Progenitor cell of endocrine pancreas (in vitro differentiated cells): Measurements from ENCODE around the gene ACTA2. TPM values are rescaled to one million over a fixed set of nuclear protein-coding genes. Genes with fewer than 3 reads are reported as not detected.

ENCODE experiments used
- DNase-seq: peaks from one replicate; pipeline ENCODE4 v3.0.0; 2021; ENCODE audit warnings: low spot score; ENCODE audit not compliant: unreplicated experiment
- H3K27ac Mint-ChIP-seq: 2 replicates; pipeline ENCODE4 v1.8.0; 2021; ENCODE audit warnings: mild to moderate bottlenecking, moderate library complexity, mixed read lengths
- H3K27me3 Mint-ChIP-seq: 2 replicates; pipeline ENCODE4 v1.8.0; 2021; ENCODE audit warnings: mixed read lengths
- H3K36me3 Mint-ChIP-seq: 2 replicates; pipeline ENCODE4 v1.8.0; 2022; ENCODE audit warnings: mixed read lengths; ENCODE audit not compliant: insufficient read depth
- H3K4me1 Mint-ChIP-seq: 2 replicates; pipeline ENCODE4 v1.8.0; 2021; ENCODE audit warnings: low read depth, mixed read lengths
- H3K4me3 Mint-ChIP-seq: 2 replicates; pipeline ENCODE4 v1.8.0; 2021; ENCODE audit warnings: low read depth, mild to moderate bottlenecking, moderate library complexity, mixed read lengths
- H3K9me3 Mint-ChIP-seq: 2 replicates; pipeline ENCODE4 v1.8.0; 2021; ENCODE audit warnings: low read depth, mixed read lengths
- total RNA-seq: library from RNA; stranded (reverse); gene quantifications from 2 replicates; pipeline ENCODE4 v1.2.1, GENCODE V29; 2021
- TF ChIP-seq, protein P1 (sequence below): fragments of 200-600 bp; sonication (generic); IDR thresholded peaks from one replicate; pipeline ENCODE4 v1.5.0; 2021; ENCODE audit warnings: antibody characterized with exemption, mild to moderate bottlenecking; ENCODE audit not compliant: unreplicated experiment

The ACTA2 gene
- total RNA-seq, 1 donor from 2014 or later, result 4.1 TPM

DNA sequence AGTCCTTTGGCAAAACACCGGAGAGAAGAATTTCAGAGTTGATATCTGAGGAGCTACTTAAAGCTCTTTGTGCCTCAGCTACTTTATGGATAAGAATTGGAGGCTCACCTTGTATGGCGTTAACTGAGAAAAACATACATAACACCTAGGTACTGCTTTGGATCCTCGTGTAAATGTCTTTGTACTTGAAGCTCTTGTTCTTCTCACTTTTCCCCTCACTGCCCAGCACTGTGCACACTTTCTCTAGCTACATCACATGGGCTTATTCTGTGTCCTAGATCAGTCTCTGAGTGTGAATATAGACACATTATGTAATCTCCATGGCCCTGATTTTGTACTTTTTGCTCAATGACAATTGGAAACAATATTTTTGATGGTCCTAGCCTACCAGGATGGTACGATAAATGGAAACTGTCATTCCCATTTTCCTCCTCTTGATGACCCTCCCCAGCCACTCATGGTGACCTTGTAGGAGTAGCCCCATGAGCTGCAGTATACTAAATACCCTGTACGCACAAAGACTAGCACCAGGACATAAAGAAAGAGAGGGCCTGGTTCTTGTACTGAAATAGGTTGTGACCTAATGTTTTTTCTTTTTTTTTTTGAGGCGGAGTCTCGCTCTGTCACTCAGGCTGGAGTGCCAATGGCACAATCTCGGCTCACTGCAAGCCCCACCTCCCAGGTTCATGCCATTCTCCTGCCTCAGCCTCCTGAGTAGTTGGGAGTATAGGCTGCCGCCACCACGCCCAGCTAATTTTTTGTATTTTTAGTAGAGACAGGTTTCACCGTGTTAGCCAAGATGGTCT lies 50.4 kb downstream of the ACTA2 start:
- H3K4me3 Mint-ChIP-seq, result no peak overlapping the region
- TF ChIP-seq, protein P1, sequence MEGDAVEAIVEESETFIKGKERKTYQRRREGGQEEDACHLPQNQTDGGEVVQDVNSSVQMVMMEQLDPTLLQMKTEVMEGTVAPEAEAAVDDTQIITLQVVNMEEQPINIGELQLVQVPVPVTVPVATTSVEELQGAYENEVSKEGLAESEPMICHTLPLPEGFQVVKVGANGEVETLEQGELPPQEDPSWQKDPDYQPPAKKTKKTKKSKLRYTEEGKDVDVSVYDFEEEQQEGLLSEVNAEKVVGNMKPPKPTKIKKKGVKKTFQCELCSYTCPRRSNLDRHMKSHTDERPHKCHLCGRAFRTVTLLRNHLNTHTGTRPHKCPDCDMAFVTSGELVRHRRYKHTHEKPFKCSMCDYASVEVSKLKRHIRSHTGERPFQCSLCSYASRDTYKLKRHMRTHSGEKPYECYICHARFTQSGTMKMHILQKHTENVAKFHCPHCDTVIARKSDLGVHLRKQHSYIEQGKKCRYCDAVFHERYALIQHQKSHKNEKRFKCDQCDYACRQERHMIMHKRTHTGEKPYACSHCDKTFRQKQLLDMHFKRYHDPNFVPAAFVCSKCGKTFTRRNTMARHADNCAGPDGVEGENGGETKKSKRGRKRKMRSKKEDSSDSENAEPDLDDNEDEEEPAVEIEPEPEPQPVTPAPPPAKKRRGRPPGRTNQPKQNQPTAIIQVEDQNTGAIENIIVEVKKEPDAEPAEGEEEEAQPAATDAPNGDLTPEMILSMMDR, result no peak

DNA sequence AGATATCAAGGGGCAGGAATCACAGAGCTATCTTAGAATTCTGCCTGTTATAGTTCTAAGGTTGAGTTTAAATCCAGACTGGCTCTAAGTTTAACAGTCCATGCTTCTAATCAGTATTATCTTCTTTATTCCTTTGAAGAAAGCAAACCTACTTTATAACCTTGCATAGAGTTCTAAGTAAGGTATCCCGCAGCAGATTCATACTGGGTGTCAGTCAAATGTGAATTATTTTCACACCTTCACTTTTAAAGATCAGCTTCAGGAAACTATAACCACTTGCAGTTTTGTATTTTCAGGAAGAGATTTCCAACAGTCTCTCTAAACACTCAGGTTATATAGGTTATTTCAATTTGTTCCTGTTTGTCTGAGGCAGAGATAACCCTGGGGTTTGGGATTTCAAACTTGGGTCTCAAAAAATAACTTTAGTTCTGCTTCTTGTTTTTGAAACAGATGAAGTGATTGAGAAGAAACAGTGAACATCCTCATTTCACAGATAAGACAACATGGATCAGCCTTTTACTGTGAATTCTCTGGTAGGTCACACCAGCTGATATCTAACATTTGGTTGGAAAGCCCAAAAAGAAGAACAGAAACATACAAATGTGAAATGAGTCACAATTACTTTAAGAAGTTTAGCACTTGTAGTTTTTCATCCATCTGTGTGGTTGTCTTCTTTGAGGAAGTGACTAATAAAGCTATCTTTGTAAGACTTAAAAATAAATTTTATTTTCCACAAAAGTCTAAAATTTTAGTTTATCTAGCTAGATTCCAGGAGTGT lies 51.2 kb downstream of the ACTA2 start:
- Mint-ChIP-seq H3K4me1 (peaks cover 17% of the 10 kb centered on the region), H3K4me3 (no peak overlapping the region), H3K36me3 (no peaks in the 10 kb centered on the region), H3K9me3 (no peaks in the 10 kb centered on the region), H3K27ac (no peak overlapping the region), H3K27me3 (peaks cover 3% of the 10 kb centered on the region)
- no peak for DNase-seq
- TF ChIP-seq, protein P1, result no peak

More for the DNA sequence above, 50.4 kb downstream of the ACTA2 start:
- Mint-ChIP-seq H3K27ac (peak overlapping the region; percentile 11), H3K27me3 (peaks cover 3% of the 10 kb centered on the region), H3K9me3 (no peaks in the 10 kb centered on the region), H3K36me3 (no peaks in the 10 kb centered on the region), H3K4me1 (peaks cover 9% of the 10 kb centered on the region)
- DNase-seq, result no peak

DNA sequence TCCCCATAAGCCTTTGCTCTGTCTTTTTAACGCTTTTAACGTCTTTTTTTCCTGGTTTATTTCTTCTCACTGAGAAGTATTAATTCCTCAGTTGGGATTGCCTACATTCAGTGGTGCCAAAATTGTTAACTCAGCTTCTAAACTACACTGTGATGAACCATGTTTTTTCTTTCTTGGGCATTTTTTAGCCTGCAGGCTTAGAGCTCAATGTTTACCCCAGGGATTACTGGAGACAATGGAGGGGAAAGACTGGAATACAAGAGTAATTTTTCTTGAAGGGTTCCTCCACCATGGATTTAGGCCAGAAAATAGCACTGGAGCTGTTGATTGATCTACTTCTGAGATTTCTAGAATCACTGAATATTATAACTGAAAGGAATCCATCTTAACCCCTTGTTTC lies 52.7 kb downstream of the ACTA2 start:
- no peak overlapping the region for H3K4me3 Mint-ChIP-seq
- peaks cover 19% of the 10 kb centered on the region for H3K4me1 Mint-ChIP-seq
- no peak overlapping the region for H3K27ac Mint-ChIP-seq
- peaks cover 3% of the 10 kb centered on the region for H3K27me3 Mint-ChIP-seq
- DNase-seq, result no peak
- H3K36me3 Mint-ChIP-seq, result no peaks in the 10 kb centered on the region
- TF ChIP-seq, protein P1, result no peak
- no peaks in the 10 kb centered on the region for H3K9me3 Mint-ChIP-seq

DNA sequence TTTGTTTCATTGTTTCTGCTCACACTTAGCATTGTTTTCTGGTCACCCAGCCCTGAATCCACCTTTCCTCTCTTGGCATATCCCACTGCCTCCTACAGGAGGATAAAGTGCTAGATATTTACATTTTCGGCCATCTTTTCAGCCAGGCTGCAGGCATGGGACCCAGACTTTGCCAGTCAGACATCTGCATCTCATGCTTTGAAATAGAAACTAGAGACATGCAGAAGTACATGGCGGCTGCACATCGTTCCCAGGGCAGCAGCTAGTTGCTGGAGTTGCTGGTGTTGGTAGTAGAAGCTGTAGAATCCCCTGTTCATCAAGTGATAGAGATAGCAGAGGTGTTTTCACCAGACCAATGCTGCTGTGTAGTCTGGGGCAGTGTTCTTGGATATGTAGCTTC lies 53.8 kb downstream of the ACTA2 start:
- H3K27me3 Mint-ChIP-seq, result peaks cover 3% of the 10 kb centered on the region
- peaks cover 19% of the 10 kb centered on the region for H3K4me1 Mint-ChIP-seq
- TF ChIP-seq, protein P1, result no peak
- no peaks in the 10 kb centered on the region for H3K9me3 Mint-ChIP-seq
- H3K36me3 Mint-ChIP-seq, result no peaks in the 10 kb centered on the region
- H3K27ac Mint-ChIP-seq, result no peak overlapping the region
- no peak overlapping the region for H3K4me3 Mint-ChIP-seq
- DNase-seq, result no peak

DNA sequence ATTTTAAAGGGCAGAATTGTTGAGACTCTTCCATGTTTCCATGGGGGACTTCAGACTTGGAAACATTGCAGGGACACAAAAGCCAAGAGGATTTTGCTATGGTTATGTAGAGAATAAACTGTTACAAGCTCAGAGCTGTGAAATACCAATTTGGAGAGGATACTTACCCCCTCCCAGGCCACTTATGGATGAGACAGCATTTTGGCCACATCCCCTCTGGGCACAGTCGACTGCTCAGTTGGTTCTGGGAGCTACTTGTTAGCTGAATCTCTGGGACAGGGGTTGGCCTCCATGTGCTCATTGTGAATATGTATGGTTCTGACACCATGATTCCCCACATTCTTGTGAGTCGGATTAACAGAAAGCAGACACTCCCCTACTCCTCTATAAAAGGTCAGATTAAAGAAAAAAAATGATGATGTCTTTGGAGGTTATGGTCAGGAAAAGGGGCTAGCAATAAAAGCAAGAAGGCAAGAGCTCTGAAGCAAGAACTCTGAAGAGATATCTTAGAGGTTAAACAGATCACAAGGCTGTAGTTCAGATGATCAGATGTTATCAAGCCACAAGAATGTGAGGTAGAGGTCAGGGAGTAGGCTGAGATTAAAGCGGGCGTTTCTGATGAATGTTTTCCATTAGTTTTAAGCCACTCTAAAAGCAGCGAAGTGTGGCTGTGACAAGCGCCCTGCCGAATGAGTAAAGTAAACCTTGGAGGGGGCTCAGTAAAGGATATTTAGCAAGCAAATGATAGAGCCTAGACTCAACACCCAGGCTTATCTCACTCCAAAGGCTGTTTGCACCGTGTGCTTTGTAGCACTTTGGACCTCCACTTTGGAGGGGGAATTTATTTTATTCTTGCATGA lies 55.3 kb downstream of the ACTA2 start:
- Mint-ChIP-seq H3K27me3 (peaks cover 5% of the 10 kb centered on the region), H3K4me1 (peaks cover 19% of the 10 kb centered on the region), H3K27ac (peak overlapping the region; percentile 6), H3K36me3 (no peaks in the 10 kb centered on the region), H3K4me3 (no peak overlapping the region), H3K9me3 (no peaks in the 10 kb centered on the region)
- TF ChIP-seq, protein P1, result no peak
- DNase-seq, result no peak
